SK-N-SH (cell line): ENCODE data around the gene GAB4. TPM values are rescaled to one million over a fixed set of nuclear protein-coding genes. Genes with fewer than 3 reads are reported as not detected.

Experiments
- CTCF ChIA-PET: fragments of 300-600, 350-600 bp; formaldehyde crosslinking; extraction: SDS; loops from one replicate; lab custom pipeline; 2021; lab: Yijun Ruan, JAX
- POLR2A ChIA-PET: fragments of 350-600 bp; sonication (Branson Sonifier 250); formaldehyde crosslinking; extraction: SDS; loops from one replicate; lab custom pipeline; 2020; ENCODE audit warnings: antibody characterized with exemption, inconsistent platforms; lab: Yijun Ruan, JAX
- DNase-seq: peaks from one replicate; pipeline ENCODE4 v3.0.0; 2012
- H2AFZ ChIP-seq: fragments of 200-600 bp; sonication (generic); 2 replicates; pipeline ENCODE4 v1.8.1; 2016; ENCODE audit warnings: antibody characterized with exemption, mild to moderate bottlenecking, low read depth
- H3F3A ChIP-seq: fragments of 200-600 bp; sonication (generic); replicated peaks from 2 replicates; pipeline ENCODE3; 2016; ENCODE audit warnings: antibody characterized with exemption, mild to moderate bottlenecking; ENCODE audit not compliant: insufficient read depth
- H3K27ac ChIP-seq, 2 experiments: fragments of 200-500 bp in 1 of 2; fragments of 200-600 bp in 1 of 2; sonication (Bioruptor generic) in 1 of 2; sonication (generic), shearing (Covaris generic) in 1 of 2; 2 replicates each; pipeline versions ENCODE4 v1.5.1 to v1.6.1; 2014 to 2016; ENCODE audit warnings: low read depth in 2 of 2, inconsistent platforms in 1 of 2, low read length in 1 of 2, mild to moderate bottlenecking in 1 of 2, mixed read lengths in 1 of 2
- H3K27me3 ChIP-seq: fragments of 200-600 bp; sonication (generic), shearing (Covaris generic); 2 replicates; pipeline ENCODE4 v1.6.1; 2016; ENCODE audit warnings: mixed run types; ENCODE audit not compliant: insufficient read depth
- H3K36me3 ChIP-seq, 2 experiments: fragments of 200-500 bp in 1 of 2; fragments of 200-600 bp in 1 of 2; sonication (Bioruptor generic) in 1 of 2; sonication (generic) in 1 of 2; replicated peaks in 1 of 2; 2 replicates each; pipeline versions ENCODE3 to v1.5.1; 2014 to 2016; ENCODE audit warnings: low read length in 1 of 2, mild to moderate bottlenecking in 1 of 2; ENCODE audit not compliant: insufficient read depth in 2 of 2, control insufficient read depth in 1 of 2
- H3K4me1 ChIP-seq, 2 experiments: fragments of 200-500 bp in 1 of 2; fragments of 200-600 bp in 1 of 2; sonication (Bioruptor generic) in 1 of 2; sonication (generic), shearing (Covaris generic) in 1 of 2; 2 replicates each; pipeline versions ENCODE4 v1.5.1 to v1.6.1; 2014 to 2016; ENCODE audit warnings: low read depth in 1 of 2, low read length in 1 of 2, mixed run types in 1 of 2; ENCODE audit not compliant: insufficient read depth in 2 of 2, control insufficient read depth in 1 of 2
- H3K4me2 ChIP-seq: fragments of 200-600 bp; sonication (generic), shearing (Covaris generic); 2 replicates; pipeline ENCODE4 v1.6.1; 2017; ENCODE audit warnings: mixed run types
- H3K4me3 ChIP-seq, 2 experiments: fragments of 200-500 bp in 1 of 2; fragments of 200-600 bp in 1 of 2; sonication (Bioruptor generic) in 1 of 2; sonication (generic), shearing (Covaris generic) in 1 of 2; 2 replicates each; pipeline versions ENCODE4 v1.5.1 to v1.8.1; 2014 to 2016; ENCODE audit warnings: low read depth in 2 of 2, inconsistent platforms in 1 of 2, low read length in 1 of 2, mild to moderate bottlenecking in 1 of 2, mixed read lengths in 1 of 2, moderate library complexity in 1 of 2
- H3K79me2 ChIP-seq: fragments of 200-600 bp; sonication (generic); 2 replicates; pipeline ENCODE4 v1.8.1; 2017; ENCODE audit warnings: mild to moderate bottlenecking; ENCODE audit not compliant: insufficient read depth
- H3K9ac ChIP-seq: fragments of 200-600 bp; sonication (generic); 2 replicates; pipeline ENCODE4 v1.6.1; 2017; ENCODE audit warnings: mixed run types
- H3K9me2 ChIP-seq: fragments of 200-600 bp; sonication (generic); 2 replicates; pipeline ENCODE4 v1.6.1; 2017; ENCODE audit warnings: mixed run types
- H3K9me3 ChIP-seq: fragments of 200-600 bp; sonication (generic); 2 replicates; pipeline ENCODE4 v1.6.1; 2017; ENCODE audit warnings: mixed run types, mild to moderate bottlenecking, moderate library complexity
- H4K20me1 ChIP-seq: fragments of 200-600 bp; sonication (generic); 2 replicates; pipeline ENCODE4 v1.6.1; 2017; ENCODE audit warnings: mild to moderate bottlenecking, mixed run types; ENCODE audit not compliant: insufficient read depth
- CHD2 ChIP-seq: fragments of 150-350 bp; IDR thresholded peaks from 2 replicates; pipeline ENCODE4 v1.6.1; 2018; ENCODE audit warnings: low read length; ENCODE audit not compliant: partially characterized antibody
- CTCF ChIP-seq: fragments of 200-600 bp; sonication (generic); IDR thresholded peaks from 2 replicates; pipeline ENCODE4 v1.6.1; 2017; ENCODE audit warnings: antibody characterized with exemption, mild to moderate bottlenecking, moderate library complexity
- EP300 ChIP-seq, 2 experiments: IDR thresholded peaks; 2 replicates each; pipeline versions ENCODE4 v1.4.0 to v1.6.1; 2012; ENCODE audit warnings: borderline replicate concordance in 1 of 2, low read depth in 1 of 2, low read length in 1 of 2
- FOSL2 ChIP-seq: IDR thresholded peaks from 2 replicates; pipeline ENCODE4 v1.4.0; 2012; ENCODE audit warnings: low read depth, mild to moderate bottlenecking, moderate library complexity, borderline replicate concordance
- FOXJ3 ChIP-seq: sonication (generic); formaldehyde crosslinking; IDR thresholded peaks from 2 replicates; pipeline ENCODE4 v1.5.1; 2020; ENCODE audit warnings: mild to moderate bottlenecking, missing genetic modification reagents
- GABPA ChIP-seq: IDR thresholded peaks from 2 replicates; pipeline ENCODE4 v1.4.0; 2012; ENCODE audit warnings: low read depth, mild to moderate bottlenecking
- IRF3 ChIP-seq: fragments of 150-350 bp; IDR thresholded peaks from 2 replicates; pipeline ENCODE4 v1.6.1; 2016; ENCODE audit warnings: mild to moderate bottlenecking, low read depth, low read length
- JUND ChIP-seq: IDR thresholded peaks from 2 replicates; pipeline ENCODE4 v1.4.0; 2012
- TEAD4 ChIP-seq: IDR thresholded peaks from 2 replicates; pipeline ENCODE4 v1.4.0; 2012; ENCODE audit warnings: mild to moderate bottlenecking, borderline replicate concordance; ENCODE audit not compliant: insufficient read depth
- YY1 ChIP-seq: IDR thresholded peaks from 2 replicates; pipeline ENCODE4 v1.4.0; 2012; ENCODE audit warnings: low read depth, mild to moderate bottlenecking
- WGBS: methylation state at CpG from one replicate; pipeline ENCODE4 v1.1.6; 2017; ENCODE audit warnings: low lambda C conversion rate; 5-methylcytosine and 5-hydroxymethylcytosine counted together
- polyA plus RNA-seq, 3 experiments: library from polyadenylated mRNA; depleted of rRNA; stranded (reverse); fragments of >200 nt; gene quantifications; 2 replicates each; pipeline ENCODE4 v1.2.3, GENCODE V29; 2012

Gene GAB4
- polyA plus RNA-seq, 1 of the 3 experiments (the other 2 are of a cell fraction): not detected

GRCh38 chr22:16970446-16970845, 37.6 kb downstream of the GAB4 start:
- H4K20me1 ChIP-seq: no peaks in the 10 kb centered on the region
- H3K4me3 ChIP-seq: no peak overlapping the region
- H3K9me3 ChIP-seq: no peaks in the 10 kb centered on the region
- ChIA-PET POLR2A (no interaction called here), CTCF (interaction anchor here (1.4 kb wide), 1 partner anchor 52 kb away, joined by 3 read pairs; no protein-coding TSS in a partner anchor)
- no peak overlapping the region for H2AFZ ChIP-seq
- no peak overlapping the region for H3K4me2 ChIP-seq
- H3K4me1 ChIP-seq: no peaks in the 10 kb centered on the region
- H3K36me3 ChIP-seq: no peaks in the 10 kb centered on the region
- no peak for DNase-seq
- no peak overlapping the region for H3K9ac ChIP-seq
- WGBS: 13% methylated on average over 2 of the region's 4 CpGs
- H3K79me2 ChIP-seq: no peaks in the 10 kb centered on the region
- H3K9me2 ChIP-seq: no peaks in the 10 kb centered on the region
- H3K27me3 ChIP-seq: 0 out of 2 replicates have a peak, but pooled peaks cover 4% of the 10 kb centered on the region
- H3F3A ChIP-seq: no peaks in the 10 kb centered on the region
- TF ChIP-seq TEAD4 (no peak), GABPA (no peak), IRF3 (no peak), YY1 (no peak)
- no peak overlapping the region for H3K27ac ChIP-seq

- Histone ChIP-seq H3K79me2 (no peaks in the 10 kb centered on the region), H3K27ac (no peak overlapping the region), H3K27me3 (0 out of 2 replicates have a peak, but pooled peaks cover 4% of the 10 kb centered on the region), H3K9ac (no peak overlapping the region), H3K9me3 (no peaks in the 10 kb centered on the region), H3K4me2 (no peak overlapping the region), H3K4me1 (no peaks in the 10 kb centered on the region), H3K4me3 (no peak overlapping the region), H3K36me3 (no peaks in the 10 kb centered on the region), H2AFZ (no peak overlapping the region), H4K20me1 (no peaks in the 10 kb centered on the region), H3F3A (no peaks in the 10 kb centered on the region), H3K9me2 (no peaks in the 10 kb centered on the region)
- POLR2A ChIA-PET: no interaction called here
- 0% methylated on average over 2 of the region's 8 CpGs for whole genome bisulfite sequencing
- CTCF ChIA-PET: no interaction called here
- DNase-seq: no peak
- TF ChIP-seq FOSL2 (no peak), FOXJ3 (CRISPR knock-in tag) (no peak), EP300 (IDR thresholded peaks at IDR 0.05; ENCODE audit: borderline replicate concordance in 1 of 2, low read depth in 1 of 2, low read length in 1 of 2) (no peak), JUND (no peak), YY1 (no peak), CHD2 (no peak), CTCF (no peak), TEAD4 (no peak)
Measured at GRCh38 chr22:16969508-16970327, 38.3 kb downstream of the GAB4 start.
